Gastrocnemius medialis (tissue), 4 donors: Measurements from ENCODE around the gene SUOX.

Source experiments
- POLR2A ChIP-seq, 2 donors: fragments of 450-650 bp; IDR thresholded peaks; one replicate each; pipeline ENCODE4 v1.6.1; 2017; ENCODE audit warnings: antibody characterized with exemption in 2 of 2, mild to moderate bottlenecking in 2 of 2, moderate library complexity in 2 of 2
- TF ChIP-seq, protein P1 (sequence below), 5 experiments: fragments of 450-650 bp in 3 of 5; fragments of 200-600 bp in 2 of 5; sonication (generic) in 2 of 5; IDR thresholded peaks in 4 of 5; conservative IDR thresholded peaks in 1 of 5; 1 replicate in 4 of 5; 2 replicates in 1 of 5; pipeline ENCODE4 v1.5.1; 2016 to 2019; ENCODE audit warnings: antibody characterized with exemption in 5 of 5, mild to moderate bottlenecking in 3 of 5, moderate library complexity in 3 of 5

DNA sequence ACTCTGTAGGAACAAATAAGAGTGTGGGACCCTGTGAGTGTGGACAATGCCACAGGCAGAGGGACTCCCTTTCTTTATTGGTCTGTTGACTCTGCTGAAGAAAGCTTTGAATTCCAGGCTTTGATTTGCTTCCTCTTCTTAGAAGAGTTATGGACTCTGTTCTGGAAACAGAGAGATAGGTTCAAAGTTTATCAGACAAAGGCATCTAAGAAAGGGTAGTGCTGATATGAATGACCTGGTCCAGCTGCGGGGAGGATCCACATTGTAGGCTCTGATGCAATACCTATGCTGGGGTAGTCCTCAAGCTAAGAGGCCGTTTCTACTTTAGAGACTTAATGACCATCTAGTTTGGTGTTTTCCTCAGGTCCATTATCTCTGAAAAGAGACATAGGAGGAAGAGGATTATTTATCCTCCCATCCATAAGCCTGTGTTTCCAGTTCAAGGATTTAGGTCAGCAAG, 13.1 kb downstream of the SUOX start:
- TF ChIP-seq, protein P1, sequence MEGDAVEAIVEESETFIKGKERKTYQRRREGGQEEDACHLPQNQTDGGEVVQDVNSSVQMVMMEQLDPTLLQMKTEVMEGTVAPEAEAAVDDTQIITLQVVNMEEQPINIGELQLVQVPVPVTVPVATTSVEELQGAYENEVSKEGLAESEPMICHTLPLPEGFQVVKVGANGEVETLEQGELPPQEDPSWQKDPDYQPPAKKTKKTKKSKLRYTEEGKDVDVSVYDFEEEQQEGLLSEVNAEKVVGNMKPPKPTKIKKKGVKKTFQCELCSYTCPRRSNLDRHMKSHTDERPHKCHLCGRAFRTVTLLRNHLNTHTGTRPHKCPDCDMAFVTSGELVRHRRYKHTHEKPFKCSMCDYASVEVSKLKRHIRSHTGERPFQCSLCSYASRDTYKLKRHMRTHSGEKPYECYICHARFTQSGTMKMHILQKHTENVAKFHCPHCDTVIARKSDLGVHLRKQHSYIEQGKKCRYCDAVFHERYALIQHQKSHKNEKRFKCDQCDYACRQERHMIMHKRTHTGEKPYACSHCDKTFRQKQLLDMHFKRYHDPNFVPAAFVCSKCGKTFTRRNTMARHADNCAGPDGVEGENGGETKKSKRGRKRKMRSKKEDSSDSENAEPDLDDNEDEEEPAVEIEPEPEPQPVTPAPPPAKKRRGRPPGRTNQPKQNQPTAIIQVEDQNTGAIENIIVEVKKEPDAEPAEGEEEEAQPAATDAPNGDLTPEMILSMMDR (IDR thresholded peaks at IDR 0.05 in 4 of 5, conservative IDR thresholded peaks at IDR 0.05 in 1 of 5): no peak
- no peak for TF ChIP-seq POLR2A (IDR thresholded peaks at IDR 0.05)
